PC-3 (cell line): Measurements from ENCODE around the gene SELPLG.

Source experiments
- EZH2 ChIP-seq: fragments of 300-600 bp; sonication (generic); IDR thresholded peaks from one replicate; pipeline ENCODE4 v1.6.1; 2017; ENCODE audit warnings: antibody characterized with exemption, mild to moderate bottlenecking, low read length; ENCODE audit not compliant: unreplicated experiment
- EZH2phosphoT487 ChIP-seq: fragments of 300-600 bp; sonication (generic); IDR thresholded peaks from 2 replicates; pipeline ENCODE4 v1.6.1; 2018; ENCODE audit warnings: mild to moderate bottlenecking, antibody characterized with exemption, low read length, borderline replicate concordance
- TF ChIP-seq, protein P1 (sequence below): fragments of 300-600 bp; sonication (generic); conservative IDR thresholded peaks from 2 replicates; pipeline ENCODE4 v1.5.1; 2017; ENCODE audit warnings: antibody characterized with exemption, low read depth, mild to moderate bottlenecking, low read length

DNA sequence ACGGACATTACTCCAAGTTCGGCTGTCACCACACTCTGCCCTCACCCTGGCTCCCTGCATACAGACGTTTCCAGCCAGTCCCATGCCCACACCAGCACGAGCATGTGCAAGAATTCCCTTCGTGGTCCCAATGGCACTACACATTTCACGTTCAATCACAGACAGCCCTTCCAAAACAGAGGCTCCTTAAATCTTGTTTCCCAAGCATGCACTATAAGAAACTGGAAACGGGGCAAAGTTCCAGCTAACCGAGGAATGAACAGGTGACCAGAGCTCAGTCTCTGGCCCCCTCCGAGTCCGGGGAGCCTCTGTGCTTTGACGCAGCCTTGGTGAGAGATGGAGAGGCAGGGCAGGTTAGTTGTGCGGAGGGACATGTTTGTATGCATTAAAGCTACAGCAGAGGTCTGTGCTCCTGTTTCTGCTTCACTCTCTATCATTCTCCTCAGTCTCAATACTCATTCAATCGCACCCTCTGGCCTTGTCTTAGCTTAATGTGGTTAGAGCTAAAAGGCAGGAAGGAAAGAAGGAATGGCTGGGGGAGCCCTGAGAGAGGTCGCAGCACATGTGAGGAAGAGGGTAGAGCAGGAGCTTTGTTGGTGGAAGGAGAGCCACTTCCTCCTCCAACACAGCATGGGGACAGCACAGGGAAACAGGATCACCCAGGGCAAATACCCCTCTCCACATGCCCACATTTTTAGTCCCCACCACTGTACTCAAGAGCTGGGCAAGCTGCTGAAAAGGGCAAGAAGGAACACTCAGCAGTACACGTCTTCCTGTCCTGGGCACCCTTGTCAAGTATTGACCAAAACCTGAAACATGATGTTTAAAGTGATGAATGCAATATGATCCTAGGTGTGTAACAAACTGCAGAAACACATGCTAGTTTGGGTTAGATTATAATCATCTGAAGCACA, 12.2 kb upstream of the SELPLG start:
- TF ChIP-seq, protein P1, sequence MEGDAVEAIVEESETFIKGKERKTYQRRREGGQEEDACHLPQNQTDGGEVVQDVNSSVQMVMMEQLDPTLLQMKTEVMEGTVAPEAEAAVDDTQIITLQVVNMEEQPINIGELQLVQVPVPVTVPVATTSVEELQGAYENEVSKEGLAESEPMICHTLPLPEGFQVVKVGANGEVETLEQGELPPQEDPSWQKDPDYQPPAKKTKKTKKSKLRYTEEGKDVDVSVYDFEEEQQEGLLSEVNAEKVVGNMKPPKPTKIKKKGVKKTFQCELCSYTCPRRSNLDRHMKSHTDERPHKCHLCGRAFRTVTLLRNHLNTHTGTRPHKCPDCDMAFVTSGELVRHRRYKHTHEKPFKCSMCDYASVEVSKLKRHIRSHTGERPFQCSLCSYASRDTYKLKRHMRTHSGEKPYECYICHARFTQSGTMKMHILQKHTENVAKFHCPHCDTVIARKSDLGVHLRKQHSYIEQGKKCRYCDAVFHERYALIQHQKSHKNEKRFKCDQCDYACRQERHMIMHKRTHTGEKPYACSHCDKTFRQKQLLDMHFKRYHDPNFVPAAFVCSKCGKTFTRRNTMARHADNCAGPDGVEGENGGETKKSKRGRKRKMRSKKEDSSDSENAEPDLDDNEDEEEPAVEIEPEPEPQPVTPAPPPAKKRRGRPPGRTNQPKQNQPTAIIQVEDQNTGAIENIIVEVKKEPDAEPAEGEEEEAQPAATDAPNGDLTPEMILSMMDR: no peak
- TF ChIP-seq EZH2phosphoT487: no peak
- TF ChIP-seq EZH2: no peak
